Mammary epithelial cell (primary cell): ENCODE results near the gene PPARA.

Experiments
- EZH2 ChIP-seq: IDR thresholded peaks from 2 replicates; pipeline ENCODE4 v1.6.1; 2012; ENCODE audit warnings: low read length, inconsistent platforms, borderline replicate concordance
- TF ChIP-seq, protein P1 (sequence below), 2 donors: IDR thresholded peaks in 1 of 2; conservative IDR thresholded peaks in 1 of 2; 2 replicates each; pipeline ENCODE4 v1.5.1; 2011 to 2012; ENCODE audit warnings: inconsistent platforms in 2 of 2, low read length in 2 of 2, mild to moderate bottlenecking in 2 of 2, control low read depth in 1 of 2, low read depth in 1 of 2; ENCODE audit not compliant: insufficient read depth in 1 of 2; ENCODE audit errors: extremely low read depth in 1 of 2

DNA sequence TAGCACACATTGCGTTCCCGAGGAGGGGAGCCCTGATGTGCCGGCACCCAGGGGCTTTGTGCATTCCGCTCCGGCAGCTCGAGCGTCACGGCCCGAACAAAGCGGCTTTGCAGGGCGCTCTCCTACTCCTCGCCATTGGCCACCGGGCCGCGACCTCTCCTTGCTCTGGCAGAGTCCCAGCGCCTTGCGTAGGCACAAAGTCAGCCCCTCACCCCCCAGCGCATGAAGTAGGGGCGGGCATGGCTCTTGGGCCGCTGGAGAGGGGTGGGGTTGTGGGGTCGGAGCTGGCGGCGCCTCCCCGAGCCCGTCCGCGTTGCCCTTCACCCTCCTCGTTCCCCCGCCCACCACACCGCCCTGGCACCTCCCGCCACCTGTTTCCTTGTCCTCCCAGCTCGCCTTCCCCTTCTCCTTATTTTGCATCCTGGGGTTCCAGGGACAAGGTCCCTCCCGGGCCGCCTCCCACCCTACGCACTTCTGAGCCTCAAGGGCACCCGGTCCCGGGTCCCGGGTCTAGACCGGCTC, 753 bp upstream of the PPARA start:
- TF ChIP-seq, protein P1, sequence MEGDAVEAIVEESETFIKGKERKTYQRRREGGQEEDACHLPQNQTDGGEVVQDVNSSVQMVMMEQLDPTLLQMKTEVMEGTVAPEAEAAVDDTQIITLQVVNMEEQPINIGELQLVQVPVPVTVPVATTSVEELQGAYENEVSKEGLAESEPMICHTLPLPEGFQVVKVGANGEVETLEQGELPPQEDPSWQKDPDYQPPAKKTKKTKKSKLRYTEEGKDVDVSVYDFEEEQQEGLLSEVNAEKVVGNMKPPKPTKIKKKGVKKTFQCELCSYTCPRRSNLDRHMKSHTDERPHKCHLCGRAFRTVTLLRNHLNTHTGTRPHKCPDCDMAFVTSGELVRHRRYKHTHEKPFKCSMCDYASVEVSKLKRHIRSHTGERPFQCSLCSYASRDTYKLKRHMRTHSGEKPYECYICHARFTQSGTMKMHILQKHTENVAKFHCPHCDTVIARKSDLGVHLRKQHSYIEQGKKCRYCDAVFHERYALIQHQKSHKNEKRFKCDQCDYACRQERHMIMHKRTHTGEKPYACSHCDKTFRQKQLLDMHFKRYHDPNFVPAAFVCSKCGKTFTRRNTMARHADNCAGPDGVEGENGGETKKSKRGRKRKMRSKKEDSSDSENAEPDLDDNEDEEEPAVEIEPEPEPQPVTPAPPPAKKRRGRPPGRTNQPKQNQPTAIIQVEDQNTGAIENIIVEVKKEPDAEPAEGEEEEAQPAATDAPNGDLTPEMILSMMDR (conservative IDR thresholded peaks at IDR 0.05 in 1 of 2, IDR thresholded peaks at IDR 0.05 in 1 of 2; ENCODE audit: extremely low read depth in 1 of 2, insufficient read depth in 1 of 2, low read depth in 1 of 2, low read length in 2 of 2) = no peak
- TF ChIP-seq EZH2 = no peak
